GM12891 (cell line): ENCODE data around the gene THAP7.

Source experiments
- SPI1 ChIP-seq: IDR thresholded peaks from 2 replicates; pipeline ENCODE4 v1.6.1; 2011; ENCODE audit warnings: low read depth, low read length, control low read depth
- TAF1 ChIP-seq: IDR thresholded peaks from 2 replicates; pipeline ENCODE4 v1.6.1; 2011; ENCODE audit warnings: low read depth, low read length, control low read depth

DNA sequence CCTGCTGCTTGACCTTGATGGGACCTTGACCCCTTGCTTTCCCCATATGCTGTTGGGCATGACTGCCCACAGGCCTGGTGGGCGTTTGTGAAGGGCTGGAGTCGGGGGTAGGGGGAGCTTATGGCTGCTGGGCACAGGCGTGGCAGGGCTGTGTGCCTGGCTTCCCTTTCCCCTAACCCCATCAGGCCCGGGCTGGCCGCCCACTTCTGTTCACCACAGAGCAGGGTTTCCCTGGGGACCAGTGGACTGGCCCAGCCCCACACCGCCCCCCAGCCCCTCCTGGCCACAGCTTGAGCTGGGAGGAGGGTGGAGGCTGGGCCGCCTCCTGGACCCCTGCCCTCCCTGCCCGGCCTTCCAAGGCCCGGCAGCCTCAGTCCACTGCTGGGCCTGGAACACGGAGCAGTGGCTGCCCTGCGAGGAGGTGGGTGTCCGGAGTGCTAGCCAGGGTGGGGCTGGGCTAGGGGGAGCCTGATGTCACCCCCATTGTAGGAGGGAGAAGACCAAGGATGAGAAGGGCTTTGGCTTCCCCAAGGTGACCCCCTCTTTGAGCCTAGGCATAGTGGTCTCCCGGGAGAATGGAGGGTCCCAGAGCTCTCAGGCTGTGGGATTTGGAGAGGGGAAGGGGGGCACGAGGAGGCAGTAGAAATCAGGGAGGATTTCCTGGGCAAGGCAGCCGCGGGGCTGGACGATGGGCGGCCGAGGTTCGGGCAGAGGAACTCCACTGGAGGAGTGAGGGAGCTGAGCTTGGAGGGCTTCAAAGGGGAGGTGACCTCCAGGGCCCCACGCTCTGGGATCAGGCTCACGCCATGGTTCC is 34.8 kb downstream of the THAP7 start, which contains the start of gene AIFM3:
- TF ChIP-seq SPI1 (no peak), TAF1 (no peak)
